MCF 10A (cell line): Measurements from ENCODE around the gene PDE3A. TPM values are rescaled to one million over a fixed set of nuclear protein-coding genes. Genes with fewer than 3 reads are reported as not detected.

Experiments
- BruUV-seq: library from RNA; stranded (reverse); fragments of 400-500 nt; replicated peaks from 2 replicates; lab custom pipeline; 2021; lab: Mats Ljungman, UMichigan
- CTCF ChIA-PET: fragments of 300-600 bp; sonication (Branson Sonifier 250); formaldehyde crosslinking; extraction: SDS; loops from one replicate; lab custom pipeline; 2021; ENCODE audit warnings: antibody characterized with exemption, inconsistent platforms; lab: Yijun Ruan, JAX
- POLR2A ChIA-PET: fragments of 300-600, 350-650 bp; sonication (Branson Sonifier 250); formaldehyde crosslinking; extraction: SDS; loops from one replicate; lab custom pipeline; 2020; ENCODE audit warnings: antibody characterized with exemption, inconsistent platforms; lab: Yijun Ruan, JAX
- DNase-seq: peaks from one replicate; pipeline ENCODE4 v3.0.0-alpha.2; 2018; ENCODE audit not compliant: unreplicated experiment
- H3K27ac Mint-ChIP-seq: one replicate; pipeline ENCODE4 v1.8.0; 2022; ENCODE audit warnings: mild to moderate bottlenecking, low read depth, mixed read lengths; ENCODE audit not compliant: unreplicated experiment
- H3K27me3 Mint-ChIP-seq: one replicate; pipeline ENCODE4 v1.8.0; 2022; ENCODE audit warnings: mixed read lengths; ENCODE audit not compliant: insufficient read depth, unreplicated experiment
- H3K36me3 Mint-ChIP-seq: one replicate; pipeline ENCODE4 v1.8.0; 2022; ENCODE audit warnings: mild to moderate bottlenecking, moderate library complexity, mixed read lengths; ENCODE audit not compliant: insufficient read depth, unreplicated experiment
- H3K4me1 Mint-ChIP-seq: one replicate; pipeline ENCODE4 v1.8.0; 2022; ENCODE audit warnings: mixed read lengths; ENCODE audit not compliant: insufficient read depth, unreplicated experiment
- H3K4me3 Mint-ChIP-seq: one replicate; pipeline ENCODE4 v1.8.0; 2022; ENCODE audit warnings: mild to moderate bottlenecking, moderate library complexity, mixed read lengths; ENCODE audit not compliant: unreplicated experiment
- H3K9me3 Mint-ChIP-seq: one replicate; pipeline ENCODE4 v1.8.0; 2022; ENCODE audit warnings: mixed read lengths; ENCODE audit not compliant: unreplicated experiment
- CTCF ChIP-seq: fragments of 200-600 bp; IDR thresholded peaks from one replicate; pipeline ENCODE4 v1.8.0; 2022; ENCODE audit warnings: antibody characterized with exemption, mild to moderate bottlenecking; ENCODE audit not compliant: unreplicated experiment
- intact Hi-C: fragments of 100-400 bp; cut with micrococcal nuclease; formaldehyde crosslinking; loops from 2 replicates; pipeline ENCODE4 v1.14.1; 2022
- total RNA-seq: library from RNA; stranded (reverse); gene quantifications from 2 replicates; pipeline ENCODE4 v1.2.3, GENCODE V29; 2022

Gene PDE3A
- total RNA-seq, 1 experiment from 2014 or later = not detected

GRCh38 chr12:20716985-20717384, 348.6 kb downstream of the PDE3A start:
- ChIA-PET POLR2A (no interaction called here), CTCF (interaction anchor here (0.6 kb wide), 1 partner anchor 101 kb away, joined by 4 read pairs; no protein-coding TSS in a partner anchor)
- no peaks in the 10 kb centered on the region for H3K9me3 Mint-ChIP-seq
- no peaks in the 10 kb centered on the region for H3K36me3 Mint-ChIP-seq
- DNase-seq = no peak
- intact Hi-C loops = no loop called here
- BruUV-seq = no TSS peak
- no peaks in the 10 kb centered on the region for H3K4me1 Mint-ChIP-seq
- no peak overlapping the region for H3K27ac Mint-ChIP-seq
- H3K4me3 Mint-ChIP-seq = no peak overlapping the region
- TF ChIP-seq CTCF = no peak
- H3K27me3 Mint-ChIP-seq = peaks cover 11% of the 10 kb centered on the region

DNA sequence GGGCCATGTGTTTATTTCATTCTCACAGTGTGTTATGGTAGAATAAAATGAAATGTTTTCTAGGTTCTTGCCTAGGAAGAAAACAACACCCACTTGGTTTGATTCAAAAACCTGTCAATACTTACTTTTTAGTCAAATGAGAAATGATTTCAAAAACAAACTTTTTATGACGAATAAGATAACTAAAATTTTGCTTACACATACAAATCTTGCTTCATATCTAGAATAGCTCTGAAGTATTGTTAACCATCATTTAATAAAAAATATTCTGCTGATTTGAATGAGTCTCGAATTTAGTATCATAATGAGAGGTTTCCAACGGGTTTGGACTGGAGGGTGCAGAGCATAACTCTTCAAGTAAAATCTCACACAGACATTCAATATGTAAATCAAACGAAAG, 350.0 kb downstream of the PDE3A start:
- BruUV-seq = no TSS peak
- H3K4me1 Mint-ChIP-seq = no peaks in the 10 kb centered on the region
- intact Hi-C loops = no loop called here
- H3K9me3 Mint-ChIP-seq = no peaks in the 10 kb centered on the region
- no peak overlapping the region for H3K4me3 Mint-ChIP-seq
- ChIA-PET POLR2A (no interaction called here), CTCF (no interaction called here)
- H3K27ac Mint-ChIP-seq = no peak overlapping the region
- no peak for TF ChIP-seq CTCF
- peaks cover 8% of the 10 kb centered on the region for H3K27me3 Mint-ChIP-seq
- DNase-seq = no peak
- H3K36me3 Mint-ChIP-seq = no peaks in the 10 kb centered on the region

GRCh38 chr12:20722142-20722541, 353.8 kb downstream of the PDE3A start:
- Mint-ChIP-seq H3K27ac (no peak overlapping the region), H3K4me3 (no peak overlapping the region), H3K9me3 (no peaks in the 10 kb centered on the region), H3K27me3 (no peaks in the 10 kb centered on the region), H3K36me3 (no peaks in the 10 kb centered on the region), H3K4me1 (no peaks in the 10 kb centered on the region)
- intact Hi-C loops = no loop called here
- TF ChIP-seq CTCF = no peak
- no peak for DNase-seq
- ChIA-PET POLR2A (no interaction called here), CTCF (interaction anchor here (1.0 kb wide), 1 partner anchor 121 kb away, joined by 3 read pairs; no protein-coding TSS in a partner anchor)
- no TSS peak for BruUV-seq

GRCh38 chr12:20731274-20731673, 362.9 kb downstream of the PDE3A start:
- Mint-ChIP-seq H3K4me1 (no peaks in the 10 kb centered on the region), H3K36me3 (no peaks in the 10 kb centered on the region), H3K4me3 (no peak overlapping the region), H3K9me3 (peaks cover 7% of the 10 kb centered on the region), H3K27ac (no peak overlapping the region), H3K27me3 (peaks cover 43% of the 10 kb centered on the region)
- intact Hi-C loops = no loop called here
- ChIA-PET POLR2A (no interaction called here), CTCF (no interaction called here)
- TF ChIP-seq CTCF = no peak
- DNase-seq = no peak
- no TSS peak for BruUV-seq
